Measurements from ENCODE around the gene TARS1.
"Not testable (repeated sequence)": the region's sequence is repeated elsewhere in the genome, so short reads cannot be mapped to it uniquely, and the experiment has no call there.

The TARS1 gene

GRCh38 chr5:33489481-33490067, 48.8 kb downstream of the TARS1 start:
- DNase-seq = no peak

GRCh38 chr5:33490071-33490665, 49.4 kb downstream of the TARS1 start:
- no peak for DNase-seq

GRCh38 chr5:33491941-33492340, 51.2 kb downstream of the TARS1 start:
- no peak for DNase-seq

GRCh38 chr5:33494466-33494865, 53.7 kb downstream of the TARS1 start:
- no peak for DNase-seq

DNA sequence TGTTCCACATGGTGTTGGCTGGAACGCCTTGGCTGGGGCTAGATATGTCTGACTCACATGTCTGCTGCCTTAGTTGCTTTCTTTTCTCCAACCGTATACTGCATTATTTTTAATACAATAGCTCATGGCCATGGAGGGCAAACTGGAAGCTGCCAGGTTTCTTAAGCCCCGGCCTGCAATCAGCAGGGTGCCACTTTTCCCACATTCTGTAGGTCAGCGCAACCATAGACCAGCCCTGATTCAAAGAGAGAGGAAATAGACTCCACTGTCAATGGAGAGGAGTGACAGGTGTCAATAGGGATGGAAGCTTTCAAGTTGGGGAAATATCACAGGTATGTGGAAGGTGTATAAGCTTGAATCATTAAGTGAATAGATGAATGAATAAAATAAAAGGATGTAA, 60.5 kb downstream of the TARS1 start:
- no peak for DNase-seq

GRCh38 chr5:33501899-33502298, 61.1 kb downstream of the TARS1 start:
- no peak for DNase-seq

DNA sequence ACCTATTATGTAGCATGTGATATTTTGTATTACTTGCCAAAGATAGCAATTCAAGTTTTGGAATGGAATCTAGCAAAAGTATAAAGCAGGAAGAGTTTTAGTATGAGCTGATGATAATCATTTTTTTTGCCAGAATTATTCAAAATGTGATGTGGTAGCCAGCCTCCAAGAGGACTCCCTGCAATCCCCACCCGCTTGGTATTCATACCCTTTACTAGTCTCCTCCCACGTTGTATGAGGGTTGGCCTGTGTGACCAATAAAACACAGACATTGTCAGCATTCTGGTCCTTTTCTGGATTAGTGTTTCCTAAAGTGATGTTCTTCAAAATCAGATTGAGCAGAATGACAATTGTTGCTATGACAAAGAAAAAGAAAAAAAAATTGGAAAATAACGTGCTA, 63.8 kb downstream of the TARS1 start:
- no peak for DNase-seq

- DNase-seq = no peak
Observed at GRCh38 chr5:33507426-33507825, 66.7 kb downstream of the TARS1 start.

DNA sequence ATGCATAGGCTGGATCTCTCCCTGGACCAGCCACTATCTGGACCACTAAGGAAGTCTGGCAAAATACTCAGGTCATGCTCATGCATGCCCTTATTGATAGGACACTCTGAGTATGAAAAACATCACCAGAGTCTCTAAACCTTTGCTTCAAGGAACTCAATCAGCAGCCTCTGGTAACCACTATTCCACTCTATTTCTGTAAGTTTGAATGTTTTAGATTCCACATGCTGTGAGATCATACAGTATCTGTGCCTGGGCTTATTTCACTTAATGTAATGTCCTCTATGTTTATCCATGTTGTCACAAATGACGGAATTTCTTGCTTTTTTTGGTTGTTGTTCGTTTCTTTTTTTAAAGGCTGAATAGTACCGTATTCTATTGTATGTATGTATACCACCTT, 68.3 kb downstream of the TARS1 start:
- no peak for DNase-seq

- no peak for DNase-seq
Observed at GRCh38 chr5:33513462-33514185, 72.9 kb downstream of the TARS1 start.

DNA sequence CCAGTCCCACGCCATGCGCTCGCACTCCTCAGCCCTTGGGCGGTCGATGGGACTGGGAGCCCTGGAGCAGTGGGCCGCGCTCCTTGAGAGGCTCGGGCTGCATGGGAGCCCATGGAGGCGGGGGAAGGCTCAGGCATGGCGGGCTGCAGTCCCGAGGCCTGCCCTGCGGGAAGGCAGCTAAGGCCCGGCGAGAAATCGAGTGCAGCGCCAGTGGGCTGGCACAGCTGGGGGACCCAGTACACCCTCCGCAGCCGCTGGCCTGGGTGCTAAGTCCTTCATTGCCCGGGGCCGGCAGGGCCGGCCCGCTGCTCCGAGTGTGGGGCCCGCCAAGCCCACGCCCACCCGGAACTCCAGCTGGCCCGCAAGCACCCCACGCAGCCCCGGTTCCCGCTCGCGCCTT, 74.6 kb downstream of the TARS1 start:
- not testable (repeated sequence) for DNase-seq

GRCh38 chr5:33516421-33516820, 75.7 kb downstream of the TARS1 start:
- no peak for DNase-seq

Data from DMS53 (cell line).